Raji (cell line): ENCODE results near the gene RASA2.

ENCODE experiments used
- POLR2A ChIP-seq: IDR thresholded peaks from 2 replicates; pipeline ENCODE4 v1.6.1; 2011; ENCODE audit warnings: low read depth, low read length, control low read depth; ENCODE audit not compliant: insufficient read depth

Gene RASA2

DNA sequence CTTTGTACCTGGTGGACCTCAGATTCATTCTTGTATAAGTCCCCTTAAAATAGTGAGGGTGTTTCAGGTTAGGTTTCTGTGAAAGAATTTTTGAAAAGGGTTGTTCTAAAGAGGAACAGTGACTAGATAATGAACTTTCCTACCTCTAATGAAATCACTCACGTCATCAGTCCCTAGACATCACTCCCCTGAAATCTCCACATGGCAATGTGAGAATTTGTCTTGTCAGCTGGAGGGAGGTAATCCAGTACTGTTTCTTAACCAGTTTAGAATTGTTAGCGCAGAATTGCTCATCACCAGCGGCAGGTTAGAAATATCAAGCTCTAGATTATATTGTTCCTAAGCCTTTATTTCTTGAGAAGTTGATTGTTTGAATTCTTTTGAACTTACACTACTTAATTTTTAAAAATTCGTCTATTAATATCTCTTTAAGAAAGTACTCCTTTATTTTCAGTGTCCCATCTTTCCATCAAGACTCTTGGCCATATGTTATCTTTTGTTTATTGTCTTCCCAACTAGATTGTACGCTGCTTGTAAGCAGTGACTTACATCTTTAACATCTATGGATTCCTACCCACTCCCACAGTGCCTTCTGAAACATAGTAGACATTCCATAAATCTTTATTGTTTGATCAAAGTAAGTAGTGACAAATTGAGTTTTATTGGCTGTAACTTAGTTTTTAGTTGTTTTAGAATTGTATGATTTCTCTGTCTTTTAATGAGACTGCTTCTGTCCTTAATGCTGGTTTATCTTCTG lies 52.8 kb downstream of the RASA2 start:
- TF ChIP-seq POLR2A = no peak

GRCh38 chr3:141540531-141540930 lies 53.7 kb downstream of the RASA2 start:
- no peak for TF ChIP-seq POLR2A

DNA sequence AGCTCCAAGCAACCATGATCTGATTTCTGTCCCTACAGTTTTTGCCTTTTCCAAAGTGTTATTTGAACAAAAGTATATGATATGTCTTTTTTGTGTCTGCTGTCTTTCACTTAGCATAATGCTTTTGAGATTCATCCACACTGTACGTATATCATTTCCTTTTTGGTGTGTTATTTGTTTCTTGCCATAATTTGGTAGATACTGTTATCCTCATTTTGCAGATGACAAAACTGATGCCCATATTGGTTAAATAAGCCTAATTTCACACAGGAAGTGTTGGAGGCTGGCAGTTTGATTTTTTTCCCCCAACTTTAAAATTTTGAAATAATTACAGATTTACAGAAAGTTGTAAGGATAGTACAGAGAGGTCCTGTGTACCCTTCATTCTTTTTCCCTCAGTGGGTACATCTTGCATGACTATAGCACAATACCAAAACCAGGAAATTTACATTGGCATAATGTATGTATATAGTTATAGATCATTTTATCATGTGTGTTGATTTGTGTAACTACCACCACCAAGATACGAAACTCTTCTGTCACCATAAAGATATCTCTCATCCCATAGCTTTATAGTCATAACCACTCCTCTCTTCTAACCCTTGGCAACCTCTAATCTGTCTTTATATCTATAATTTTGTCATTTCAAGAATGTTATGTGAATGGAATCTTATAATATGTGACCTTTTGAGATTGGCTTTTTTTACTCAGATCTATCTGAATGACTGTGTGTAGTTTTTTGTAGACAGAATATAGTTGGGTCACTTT lies 55.6 kb downstream of the RASA2 start:
- TF ChIP-seq POLR2A = no peak

DNA sequence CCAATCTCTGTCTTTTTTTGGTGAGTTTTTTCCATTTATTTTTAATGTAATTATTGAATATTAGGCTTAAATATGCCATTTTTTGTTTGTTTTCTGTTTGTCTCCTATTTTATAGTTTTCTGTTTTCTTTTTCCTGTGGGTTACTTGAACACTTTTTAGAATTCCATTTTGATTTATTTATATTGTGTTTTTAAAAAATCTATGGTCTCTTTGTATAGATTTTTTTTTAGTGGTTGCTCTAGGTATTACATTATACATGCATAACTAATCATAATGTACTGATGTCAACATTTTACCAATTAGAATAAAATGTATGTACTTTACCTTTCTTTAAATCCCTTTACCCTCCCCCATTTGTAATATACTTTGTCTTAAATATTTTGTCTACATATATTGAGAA lies 56.2 kb downstream of the RASA2 start:
- TF ChIP-seq POLR2A = no peak

- no peak for TF ChIP-seq POLR2A
These were observed 57.9 kb downstream of the RASA2 start for GRCh38 chr3:141544697-141545096.

GRCh38 chr3:141546081-141546480 lies 59.3 kb downstream of the RASA2 start:
- no peak for TF ChIP-seq POLR2A

DNA sequence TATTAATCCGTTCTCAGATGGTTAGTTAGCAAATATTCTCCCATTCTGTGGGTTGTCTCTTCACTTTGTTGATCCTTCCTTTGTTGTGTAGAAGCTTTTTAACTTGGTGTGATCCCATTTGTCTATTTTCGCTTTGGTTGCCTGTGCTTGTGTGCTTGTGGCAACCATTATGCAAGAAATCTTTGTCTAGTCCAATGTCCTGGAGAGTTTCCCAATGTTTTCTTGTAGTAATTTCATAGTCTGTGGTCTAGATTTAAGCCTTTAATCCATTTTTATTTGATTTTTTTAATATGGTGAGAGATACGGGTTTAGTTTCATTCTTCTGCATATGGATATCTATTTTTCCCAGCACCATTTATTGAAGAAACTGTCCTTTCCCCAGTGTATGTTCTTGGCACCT lies 59.8 kb downstream of the RASA2 start:
- TF ChIP-seq POLR2A = no peak

DNA sequence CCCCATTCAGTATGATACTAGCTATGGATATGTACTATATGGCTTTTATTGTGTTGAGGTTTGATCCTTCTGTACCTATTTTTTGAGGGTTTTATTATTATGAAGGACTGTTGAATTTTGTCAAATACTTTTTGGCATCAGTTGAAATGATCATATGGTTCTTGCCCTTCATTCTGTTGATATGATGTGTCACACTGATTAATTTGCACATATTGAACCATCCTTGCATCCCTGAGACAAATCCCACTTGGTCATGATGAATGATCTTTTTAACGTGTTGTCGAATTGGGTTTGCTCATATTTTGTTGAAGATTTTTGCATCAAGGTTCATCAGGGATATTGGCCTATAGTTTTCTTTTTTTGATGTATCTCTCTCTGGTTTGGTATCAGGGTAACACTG lies 61.0 kb downstream of the RASA2 start:
- no peak for TF ChIP-seq POLR2A

- no peak for TF ChIP-seq POLR2A
These were observed 64.3 kb downstream of the RASA2 start for GRCh38 chr3:141550926-141551665.

GRCh38 chr3:141552440-141552991 lies 65.7 kb downstream of the RASA2 start:
- no peak for TF ChIP-seq POLR2A

GRCh38 chr3:141553055-141553454 lies 66.2 kb downstream of the RASA2 start:
- no peak for TF ChIP-seq POLR2A

DNA sequence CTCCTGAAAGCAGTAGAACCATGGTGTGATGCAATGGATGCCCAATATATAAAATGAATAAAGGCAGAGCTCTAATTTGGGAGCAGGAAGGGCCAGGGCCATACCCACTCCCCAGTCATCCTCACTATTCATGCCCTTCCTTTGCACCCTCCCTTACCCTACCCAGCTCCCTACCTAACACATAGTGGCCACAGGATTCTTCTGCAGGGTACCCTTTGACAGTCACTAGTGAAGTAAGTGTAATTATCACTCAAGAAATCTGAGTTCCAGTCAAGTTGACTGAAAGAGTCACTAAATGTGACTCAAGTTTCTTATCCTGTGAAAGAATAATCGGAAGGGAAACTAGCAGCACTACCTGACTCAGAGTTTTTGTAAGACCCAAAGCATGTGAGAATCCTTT lies 69.2 kb downstream of the RASA2 start:
- TF ChIP-seq POLR2A = no peak

DNA sequence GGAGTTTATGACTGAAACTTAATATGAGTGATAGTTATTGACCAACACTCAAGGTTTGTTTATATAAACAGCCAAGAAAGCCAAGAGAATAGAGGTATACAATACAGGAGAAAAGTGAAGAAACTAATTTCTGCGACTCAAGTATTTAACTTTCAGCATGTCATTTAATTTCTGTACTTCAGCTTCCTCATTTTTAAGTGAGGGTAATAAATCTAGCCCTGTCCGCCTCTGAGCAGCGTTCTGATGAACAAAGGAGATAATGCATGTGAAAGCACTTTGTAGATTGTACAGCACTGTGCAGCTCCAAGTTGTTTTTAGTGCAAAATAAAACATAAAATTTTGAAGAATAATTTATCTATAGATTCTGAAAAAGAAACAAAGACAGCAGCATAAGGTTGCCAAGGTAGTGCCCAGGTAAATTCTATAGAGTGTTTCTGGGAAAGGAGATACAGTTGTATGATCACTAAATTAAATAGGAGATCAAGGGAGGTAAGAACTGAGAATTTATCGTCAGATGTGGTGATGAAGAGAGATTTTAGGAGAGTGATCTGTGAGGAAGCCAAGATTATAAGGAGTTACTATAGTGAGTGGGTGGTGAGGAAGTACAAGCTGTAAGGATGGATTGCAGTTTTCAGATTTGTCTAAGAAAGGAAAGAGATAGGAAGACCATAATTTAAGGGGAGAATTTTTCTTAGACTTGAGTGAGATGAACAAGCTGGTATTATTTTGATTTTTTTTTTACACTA lies 71.3 kb downstream of the RASA2 start:
- TF ChIP-seq POLR2A = no peak

GRCh38 chr3:141561426-141562034 lies 74.7 kb downstream of the RASA2 start:
- no peak for TF ChIP-seq POLR2A
